Occipital lobe (tissue), 2 donors: Measurements from ENCODE around the gene NFATC2. TPM values are rescaled to one million over a fixed set of nuclear protein-coding genes. Genes with fewer than 3 reads are reported as not detected.

ENCODE experiments used
- DNase-seq: peaks from one replicate; lab custom pipeline; 2025; lab: John Stamatoyannopoulos, UW
- total RNA-seq: library from RNA; depleted of rRNA; stranded (reverse); fragments of >200 nt; gene quantifications from one replicate; pipeline ENCODE4 v1.2.3, GENCODE V29; 2014

NFATC2 gene
- total RNA-seq, 1 donor from 2014 or later = 0.47 TPM

DNA sequence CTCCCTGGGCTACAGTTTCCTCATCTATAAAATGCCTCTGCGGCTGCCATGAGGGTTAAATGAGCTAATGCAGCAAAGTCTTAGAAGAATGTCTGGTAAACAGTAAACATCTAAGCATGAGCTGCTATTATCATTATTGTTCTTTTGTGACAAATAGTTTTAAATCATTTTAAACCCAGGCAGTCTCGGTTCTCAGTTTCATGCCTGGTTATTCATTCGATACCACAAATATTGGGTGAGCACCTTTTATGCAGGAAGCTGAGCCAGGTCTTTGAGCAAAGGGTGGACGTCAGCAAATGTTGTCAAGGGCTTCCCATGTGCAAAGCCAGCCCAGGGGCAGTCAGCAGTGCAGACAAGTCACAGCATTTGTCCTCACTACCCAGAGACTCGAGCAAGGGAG lies 128.7 kb downstream of the NFATC2 start:
- DNase-seq = no peak

DNA sequence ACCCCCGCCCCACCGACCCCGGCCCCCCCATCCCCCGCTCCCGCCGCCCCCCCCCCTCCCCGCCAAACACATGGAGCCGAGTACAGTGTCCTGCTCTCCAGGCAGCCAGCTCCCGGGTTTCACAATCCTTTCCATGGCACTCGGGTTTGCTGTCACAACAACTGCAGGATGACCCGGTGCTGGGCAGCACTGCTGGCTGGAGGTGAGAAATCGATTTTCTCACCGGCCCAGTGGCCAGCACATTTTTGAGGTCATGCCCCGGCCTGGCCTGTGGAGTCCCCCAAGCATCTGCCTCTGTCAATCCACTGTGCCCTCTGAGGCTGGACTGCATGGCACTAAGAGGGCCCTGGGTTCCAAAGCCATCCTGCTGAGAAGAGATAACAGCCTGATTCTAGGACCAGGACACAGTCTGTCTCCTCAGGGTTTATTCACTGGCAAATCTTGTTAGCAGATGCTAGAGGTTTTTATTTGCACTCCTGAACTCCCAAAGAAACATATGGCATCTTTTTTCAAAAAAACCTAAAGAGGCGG lies 129.5 kb downstream of the NFATC2 start:
- DNase-seq = no peak

DNA sequence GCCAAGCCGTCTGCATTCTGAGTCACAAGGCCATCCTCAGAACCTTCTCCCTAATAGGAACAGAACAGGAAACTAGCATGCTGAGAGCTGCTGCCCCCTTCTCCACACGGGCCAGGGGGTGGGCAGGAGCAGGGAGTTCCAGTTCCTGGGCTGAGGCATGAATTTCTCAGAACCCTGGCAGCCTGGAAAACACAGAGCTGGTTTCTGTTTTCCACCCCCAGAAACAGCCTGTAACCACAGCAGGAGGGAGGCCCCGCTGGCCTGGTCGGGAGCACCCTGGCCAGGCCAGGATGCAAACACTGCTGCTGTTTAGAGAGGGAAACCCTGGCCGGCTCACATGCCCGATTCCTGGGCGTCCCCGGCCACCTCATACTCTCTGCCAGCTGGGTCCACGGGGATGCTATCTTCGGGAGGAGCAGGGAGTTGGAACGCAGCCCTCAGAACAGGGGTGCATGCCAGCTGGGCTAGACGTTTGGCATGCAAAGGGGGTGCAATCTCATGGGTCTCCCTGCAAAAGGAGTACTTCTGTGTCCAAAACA lies 130.1 kb downstream of the NFATC2 start:
- peak; percentile 11 for DNase-seq

DNA sequence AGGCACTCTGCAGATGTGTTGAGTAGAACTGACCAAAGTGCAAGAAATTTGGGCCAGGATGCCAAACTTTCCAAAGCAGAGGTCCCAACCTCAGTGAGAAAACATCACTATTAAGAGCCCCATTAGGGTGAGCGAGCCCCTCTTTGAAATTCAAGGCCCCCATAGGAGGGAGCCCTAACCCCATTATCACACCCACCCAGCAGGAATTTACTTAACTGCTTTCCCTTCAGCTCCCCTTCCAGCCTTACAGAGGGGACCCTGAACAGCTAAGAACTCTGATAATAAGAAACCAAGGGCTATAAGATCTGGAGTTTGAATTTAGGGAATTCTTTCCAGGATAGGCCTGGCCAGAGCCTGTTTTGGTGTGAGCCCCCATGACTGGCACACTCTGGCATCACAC lies 130.6 kb downstream of the NFATC2 start:
- no peak for DNase-seq

DNA sequence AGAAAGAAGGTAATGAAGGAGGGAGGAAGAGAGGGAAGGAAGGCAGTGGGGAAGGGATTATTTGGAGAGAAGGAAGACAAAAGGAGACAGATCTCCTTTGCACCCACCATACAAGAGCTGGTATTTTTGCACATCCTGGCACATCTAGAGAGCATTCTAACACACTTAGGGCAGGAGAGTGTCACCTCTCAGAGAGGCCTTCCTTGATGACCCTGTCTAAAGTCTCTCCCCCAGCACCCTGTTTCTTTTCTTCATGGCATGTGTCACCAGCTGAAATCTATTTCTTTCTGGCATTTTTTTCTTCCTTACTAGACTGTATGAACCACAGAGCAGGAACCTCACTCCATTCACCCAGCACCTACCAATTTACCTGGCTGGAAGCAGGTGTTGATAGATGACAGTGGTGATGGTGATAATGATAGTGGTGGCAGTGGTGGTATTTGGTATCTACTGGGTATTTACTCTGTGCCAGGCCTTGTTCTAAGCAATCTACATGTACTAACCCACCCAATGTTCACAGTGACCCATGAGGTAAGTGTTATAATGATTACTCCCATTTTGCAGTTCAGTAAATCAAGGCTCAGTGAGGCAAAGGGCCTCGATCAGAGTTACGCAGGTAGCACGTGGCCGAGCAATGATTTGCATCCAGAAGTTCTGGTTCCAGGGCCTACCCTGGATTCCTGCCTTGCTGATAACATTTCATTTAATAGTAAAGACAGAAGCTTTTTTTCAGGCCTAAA lies 131.8 kb downstream of the NFATC2 start:
- no peak for DNase-seq

DNA sequence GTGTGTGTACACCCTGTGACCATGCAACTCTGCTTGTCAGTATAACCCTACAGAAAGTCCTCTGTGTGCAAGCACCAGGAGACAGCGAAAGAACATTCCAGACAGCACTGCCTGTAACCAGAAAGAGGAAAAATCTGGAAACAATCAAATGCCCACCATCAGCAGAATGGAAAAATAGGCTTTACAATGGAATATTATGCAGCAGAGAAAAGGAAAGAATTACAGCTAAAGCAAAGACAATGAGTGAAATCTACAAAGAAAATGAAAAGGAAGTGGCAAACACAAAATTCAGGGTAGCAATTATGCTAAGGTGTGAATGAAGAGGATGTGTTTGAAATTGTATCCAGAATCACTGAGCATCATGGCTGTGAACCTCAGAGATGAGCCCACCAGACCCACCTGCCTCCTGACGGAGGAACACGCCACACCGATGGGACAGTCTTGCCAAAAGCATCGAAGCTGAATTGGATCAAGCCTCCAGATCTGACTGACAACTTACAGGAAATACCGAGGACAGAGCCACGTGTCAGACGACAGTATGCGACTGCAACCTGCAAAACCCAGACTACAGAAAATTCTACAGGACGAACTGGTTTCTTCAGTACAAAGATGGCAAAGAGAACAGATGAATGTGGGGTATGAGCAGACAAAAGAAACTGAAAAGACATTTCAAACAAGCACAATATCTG lies 133.2 kb downstream of the NFATC2 start:
- DNase-seq = no peak

DNA sequence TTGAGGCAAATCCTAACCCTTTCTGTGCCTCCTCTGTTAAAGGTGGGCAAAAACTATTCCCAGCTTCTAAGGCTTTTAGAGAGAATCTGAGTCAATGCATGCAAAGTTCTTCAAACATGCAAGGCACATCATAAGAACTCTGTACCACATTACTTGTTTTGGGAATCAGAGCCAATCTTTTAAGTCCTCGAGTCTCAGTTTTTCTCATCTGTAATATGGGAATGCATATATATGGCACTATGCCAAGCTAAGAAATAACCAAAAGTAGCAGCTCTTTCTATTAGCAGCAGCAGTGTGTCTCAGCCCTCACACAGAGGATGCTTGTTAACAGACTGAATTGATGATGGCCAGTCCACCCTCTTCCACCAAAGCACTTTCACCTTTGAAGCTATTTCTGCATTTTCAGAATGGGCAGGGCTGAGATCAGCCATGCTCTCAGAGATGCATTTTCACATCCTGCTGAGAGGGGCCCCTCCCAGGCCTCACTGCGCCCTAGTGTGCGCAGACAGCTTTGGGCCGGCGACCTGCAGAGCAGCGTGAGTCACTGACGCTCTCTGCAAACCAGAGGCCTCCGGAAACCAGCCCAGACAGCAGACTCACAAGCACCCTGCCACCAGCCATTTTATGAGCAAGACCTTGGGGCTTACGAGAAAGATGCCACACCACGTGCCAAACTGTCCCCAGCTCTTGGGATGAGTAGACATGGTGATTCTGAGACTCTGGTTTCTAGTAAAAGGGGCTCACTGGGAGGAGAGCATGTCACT lies 138.0 kb downstream of the NFATC2 start:
- DNase-seq = no peak

DNA sequence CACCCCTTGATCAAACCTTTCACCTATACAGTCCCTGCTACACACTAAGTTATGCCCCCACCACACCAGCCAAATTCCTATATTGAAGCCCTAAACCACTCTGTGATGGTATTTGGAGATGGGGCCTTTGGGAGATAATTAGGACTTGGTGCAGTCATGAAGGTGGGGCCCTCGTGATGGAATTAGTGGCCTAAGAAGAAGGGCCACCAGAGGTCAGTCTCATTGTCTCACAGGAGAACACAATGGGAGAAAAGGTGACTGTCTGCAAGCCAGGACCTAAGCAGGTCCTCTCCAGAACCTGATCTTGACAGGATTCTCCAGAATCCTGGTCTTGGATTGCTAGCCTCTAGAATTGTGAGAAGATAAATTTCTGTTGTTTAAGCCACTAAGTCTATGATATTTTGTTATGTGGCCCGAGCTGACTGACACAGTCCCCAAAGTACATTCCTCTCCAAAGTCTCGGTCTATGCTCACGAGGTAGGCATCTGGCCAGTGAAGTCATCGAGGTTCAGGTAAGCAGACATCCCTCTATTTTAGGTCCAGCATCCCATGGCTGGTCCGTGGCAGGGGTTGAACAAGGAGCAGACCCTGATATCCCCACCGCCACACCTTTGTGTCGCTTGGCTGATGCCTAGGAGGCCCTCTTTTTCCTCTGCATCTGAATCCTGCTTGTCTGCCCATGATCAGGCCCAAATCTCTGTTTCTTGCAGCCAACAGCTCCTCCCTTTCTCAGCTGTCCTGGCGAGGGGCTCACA lies 138.9 kb downstream of the NFATC2 start:
- no peak for DNase-seq

DNA sequence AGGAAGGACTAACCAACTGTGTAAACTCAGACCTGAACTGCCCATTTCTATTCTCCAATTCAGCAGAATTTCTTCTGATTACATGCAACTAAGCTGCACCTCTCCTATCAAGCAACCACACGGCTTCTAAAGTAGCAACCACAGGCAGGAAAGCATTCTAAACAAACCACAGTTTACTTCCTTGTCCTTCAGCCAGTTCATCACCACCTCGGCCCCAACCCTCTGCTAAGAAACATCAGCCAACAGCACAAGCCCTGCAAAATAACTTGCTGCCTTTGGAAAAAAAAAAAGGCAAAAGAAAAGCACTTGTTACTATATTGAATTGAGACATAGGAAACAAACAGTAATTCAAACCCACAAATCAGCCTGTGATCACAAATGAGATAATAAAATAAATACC lies 140.3 kb downstream of the NFATC2 start:
- no peak for DNase-seq

DNA sequence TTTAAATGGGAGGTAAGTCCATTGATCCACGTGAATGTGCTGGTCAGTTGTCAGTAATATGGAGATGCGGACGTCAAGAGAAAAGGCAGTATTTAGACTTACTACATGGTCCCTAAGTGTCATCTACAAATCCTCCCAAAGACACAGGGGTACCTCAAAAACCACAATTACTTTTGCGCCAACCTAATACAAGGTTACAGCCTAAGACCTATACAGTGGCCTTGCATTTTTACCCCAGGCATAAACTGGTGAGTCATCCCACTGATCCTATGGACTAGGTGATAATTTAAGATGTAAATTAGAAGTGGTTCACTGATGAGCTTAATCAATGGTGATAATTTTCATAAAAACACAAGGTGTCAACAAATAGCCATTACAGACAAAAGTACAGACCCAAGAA lies 141.0 kb downstream of the NFATC2 start:
- DNase-seq = no peak

DNA sequence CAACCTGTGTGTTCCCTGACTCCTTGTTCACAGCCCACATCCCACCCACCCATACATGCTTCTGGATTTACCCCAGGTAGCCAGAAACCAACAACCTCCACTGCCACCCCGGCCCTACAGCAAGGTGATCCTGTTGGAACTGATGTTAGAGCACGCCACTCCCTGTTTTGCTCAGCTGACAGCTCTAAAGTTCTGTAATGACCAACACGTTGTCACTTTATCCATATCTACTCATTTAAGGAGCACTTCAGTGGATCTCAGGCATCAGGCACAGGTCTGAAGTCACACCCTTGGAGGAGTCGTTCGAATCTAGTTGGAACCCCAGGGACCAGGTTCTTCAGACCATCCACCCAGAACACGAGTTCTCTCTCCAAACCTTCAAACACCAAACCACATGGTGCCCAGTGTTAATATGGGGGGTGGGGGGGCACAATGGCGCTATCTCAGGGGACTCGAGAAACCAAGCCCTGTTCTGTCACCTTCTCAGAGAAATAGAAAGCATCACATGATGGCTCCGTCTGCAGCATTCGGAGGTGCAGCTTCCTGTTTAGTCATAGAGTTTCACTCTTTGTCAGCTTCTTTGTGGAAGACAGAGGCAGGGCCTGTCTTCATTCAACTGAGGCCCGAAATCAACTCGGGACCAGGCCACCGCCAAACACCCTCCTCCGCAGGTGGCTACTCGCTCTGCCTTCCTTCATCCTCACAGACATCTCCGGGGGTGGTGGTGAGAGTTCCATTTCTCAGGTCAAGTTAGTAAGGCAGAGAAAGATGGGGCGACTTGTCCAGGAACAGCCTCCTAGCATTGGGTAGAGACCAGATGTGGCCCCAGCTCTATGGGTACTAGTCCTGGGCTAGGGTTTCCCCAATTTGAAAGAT lies 142.2 kb downstream of the NFATC2 start:
- DNase-seq = no peak

DNA sequence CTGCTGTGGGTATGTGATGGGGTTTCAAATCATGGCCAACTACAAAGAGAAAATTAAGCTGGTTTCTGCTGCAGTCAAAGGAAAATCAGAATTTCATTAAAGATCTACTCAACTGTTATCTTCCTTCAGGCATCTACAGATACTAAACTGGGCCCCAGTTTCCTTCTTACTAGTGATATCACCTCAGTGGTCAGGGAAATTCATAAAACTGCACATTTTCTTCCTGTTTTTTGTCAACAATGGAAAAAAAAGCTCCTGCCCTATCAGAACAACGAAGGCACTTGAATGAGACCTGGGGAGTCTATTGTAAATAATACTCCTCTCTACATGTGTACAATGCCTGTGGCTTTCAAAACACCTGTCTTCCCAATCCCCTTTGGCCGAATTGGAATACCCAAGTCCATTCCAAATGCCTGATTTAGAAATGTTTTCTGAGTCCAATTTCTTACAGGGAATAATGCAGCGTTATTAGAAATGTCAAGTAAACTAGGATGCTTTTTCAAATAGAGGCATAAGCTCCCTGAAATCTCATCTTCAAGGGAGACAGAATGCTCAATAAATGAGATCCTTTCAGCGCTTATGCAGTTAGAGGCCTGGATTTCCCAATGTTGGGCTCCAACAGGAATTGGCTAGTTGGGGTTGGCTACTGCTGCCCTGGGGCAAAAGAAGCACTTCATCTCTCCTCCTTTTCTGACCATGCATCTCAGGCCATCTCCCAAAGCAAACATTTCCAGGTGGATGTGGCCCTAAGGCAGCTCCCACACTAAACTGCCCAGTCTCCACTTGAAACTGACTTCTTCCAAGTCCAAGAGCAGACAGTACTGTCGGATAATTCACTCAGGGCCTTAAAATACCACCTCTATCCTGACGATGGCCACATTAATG lies 143.3 kb downstream of the NFATC2 start:
- DNase-seq = no peak

DNA sequence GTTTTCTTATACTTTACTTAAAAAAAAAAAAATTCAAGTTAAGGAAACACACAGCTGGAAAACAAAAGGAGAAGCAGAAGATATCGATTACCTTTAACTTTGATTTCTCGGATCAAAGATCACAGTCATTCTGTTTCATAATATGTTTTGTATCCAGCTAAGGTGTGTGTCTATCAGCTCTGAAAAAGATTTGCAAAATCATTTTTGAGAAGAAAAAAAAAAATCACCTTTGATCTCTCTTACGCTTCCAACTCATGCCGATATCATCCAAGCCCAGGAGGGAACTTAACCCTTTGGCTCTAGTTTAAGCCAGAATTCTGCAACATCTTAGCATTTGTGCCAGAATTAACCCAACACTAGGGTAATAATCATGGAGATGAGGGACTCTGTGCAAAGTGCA lies 144.0 kb downstream of the NFATC2 start:
- DNase-seq = no peak

DNA sequence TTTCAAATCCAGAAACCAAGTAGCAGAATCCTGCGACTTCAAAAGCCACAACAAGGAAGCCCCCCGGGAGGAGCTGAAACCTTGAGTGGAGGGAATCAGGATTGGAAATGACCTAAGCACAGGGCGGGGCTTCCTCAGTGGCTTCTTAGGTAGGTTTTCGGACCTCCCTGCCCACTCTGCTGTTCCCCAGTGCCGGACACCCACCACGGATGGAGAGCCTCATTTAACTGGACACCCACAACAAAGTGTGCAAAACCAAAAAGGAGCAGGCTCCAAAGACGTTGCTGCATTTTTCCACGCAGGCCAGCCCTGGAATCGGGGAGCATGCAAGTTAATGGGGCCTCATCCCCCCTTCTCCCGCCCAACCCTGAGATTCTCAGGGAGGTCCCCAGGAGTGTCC lies 144.4 kb downstream of the NFATC2 start:
- DNase-seq = no peak

DNA sequence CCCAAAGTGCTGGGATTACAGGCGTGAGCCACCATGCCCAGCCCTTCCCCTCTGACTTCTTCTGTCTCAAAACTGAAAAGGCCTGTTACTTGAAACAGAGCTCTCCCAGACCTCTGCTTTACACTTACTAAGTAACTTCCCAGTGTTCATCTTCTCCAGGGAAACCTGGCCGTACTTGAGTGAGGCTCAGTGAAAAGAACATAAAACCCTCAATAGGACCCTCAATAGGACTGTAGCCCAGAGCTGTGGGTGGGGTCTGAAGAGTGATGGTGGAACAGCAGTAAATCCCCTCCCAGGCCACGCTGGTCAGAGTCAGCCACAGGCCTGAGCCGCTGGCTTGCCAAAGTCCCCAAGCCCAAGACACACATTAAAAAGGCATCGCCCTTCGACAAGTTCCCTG lies 145.4 kb downstream of the NFATC2 start:
- DNase-seq = no peak

DNA sequence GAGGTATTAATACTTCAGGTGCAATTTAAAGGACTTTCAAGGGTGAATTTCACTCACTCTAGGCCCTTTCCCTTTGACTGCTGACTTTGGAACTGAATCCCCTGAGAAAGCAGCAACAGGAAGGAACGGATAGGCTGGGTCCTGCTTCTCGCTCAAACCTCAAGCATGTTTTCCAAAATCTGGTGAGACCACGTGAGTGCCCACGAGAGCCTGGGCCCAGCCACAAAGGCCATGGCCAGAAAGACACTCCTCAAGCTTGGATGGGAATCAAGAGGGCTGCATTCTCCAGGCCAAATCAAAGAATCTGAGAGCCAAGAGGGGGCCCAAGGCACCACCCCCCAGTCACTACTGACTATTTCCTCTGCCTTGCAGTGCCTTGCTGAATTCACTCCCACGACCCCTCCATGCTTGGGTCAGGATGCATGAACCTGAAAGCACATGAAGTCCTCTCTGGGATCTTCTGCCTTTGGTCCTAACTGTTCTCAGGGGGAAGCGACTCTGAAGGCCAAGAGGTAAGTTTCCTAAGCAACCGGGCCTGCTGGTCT lies 146.1 kb downstream of the NFATC2 start:
- DNase-seq = no peak

DNA sequence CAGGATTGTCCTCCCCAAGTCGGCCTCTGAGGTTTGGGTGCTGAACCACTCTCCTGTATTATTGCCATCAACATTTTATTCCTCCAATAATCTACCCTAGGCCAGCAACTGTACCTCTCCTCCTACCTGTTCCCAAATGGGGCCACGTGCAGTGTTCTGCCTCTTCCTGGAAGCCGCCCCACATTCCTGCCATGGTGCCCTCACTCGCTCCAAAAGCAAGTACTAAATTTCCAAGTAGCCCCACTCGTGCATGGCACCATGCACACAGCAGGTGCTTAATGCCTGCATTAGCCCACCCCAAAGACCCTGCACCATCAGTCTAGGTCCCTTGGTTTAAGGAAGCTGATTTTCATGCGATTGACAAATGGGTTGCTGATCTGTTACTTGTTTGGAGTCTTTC lies 147.8 kb downstream of the NFATC2 start:
- no peak for DNase-seq

DNA sequence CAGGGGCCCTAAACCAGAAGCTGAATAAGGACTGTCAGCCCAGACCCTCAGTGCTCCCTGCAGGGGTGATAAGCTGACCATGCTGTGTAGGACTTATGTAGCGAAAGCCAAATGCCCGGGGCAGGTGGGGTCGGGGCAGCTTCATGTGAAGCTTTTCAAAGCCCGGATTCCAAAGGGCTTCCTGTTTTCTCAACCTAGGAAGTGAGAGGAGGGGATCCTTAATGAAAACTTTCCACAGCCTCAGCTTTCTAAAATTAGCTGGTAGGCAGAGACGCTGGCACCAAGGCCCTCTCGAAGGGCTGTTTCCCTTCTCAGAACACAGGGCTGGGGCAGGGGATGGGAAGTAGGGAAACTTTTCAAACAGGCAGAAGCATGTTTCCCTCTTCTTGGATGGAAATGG lies 148.9 kb downstream of the NFATC2 start:
- DNase-seq = no peak

DNA sequence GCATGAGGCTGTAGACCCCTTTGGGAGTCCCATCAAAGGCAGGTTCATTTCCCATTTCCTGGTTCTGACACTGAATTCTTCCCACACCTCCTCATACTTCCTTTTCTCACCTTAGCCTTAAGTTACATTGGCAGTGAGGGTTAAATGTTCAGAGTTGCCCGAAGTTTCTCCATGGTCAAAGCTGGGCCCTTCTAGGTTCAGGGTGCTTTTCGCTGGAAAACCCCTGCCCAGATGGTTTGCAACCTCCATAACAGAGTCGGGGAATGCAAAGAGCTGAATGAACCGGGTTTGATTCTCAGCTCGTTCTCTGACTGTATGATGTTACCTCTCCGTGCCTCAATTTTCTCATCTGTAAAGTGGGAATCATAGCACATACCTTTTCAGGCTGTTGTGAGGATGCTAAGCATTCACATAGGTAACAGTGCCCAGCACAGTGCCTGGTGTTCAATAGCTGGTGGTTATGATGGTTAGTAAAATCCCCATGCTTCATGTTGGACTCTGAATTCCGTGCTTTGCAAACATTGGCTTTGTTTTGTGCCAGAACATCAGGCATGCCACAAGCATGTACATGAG lies 149.8 kb downstream of the NFATC2 start:
- no peak for DNase-seq
